Neural progenitor cell (in vitro differentiated cells): ENCODE results near the gene TRMT61A. TPM values are rescaled to one million over a fixed set of nuclear protein-coding genes. Genes with fewer than 3 reads are reported as not detected.
A peak's percentile ranks its signal among the peaks of the same experiment; 100 is the strongest.

ENCODE experiments used
- DNase-seq: peaks from one replicate; pipeline ENCODE4 v3.0.0-alpha.2; 2016; ENCODE audit warnings: low spot score
- H2AFZ ChIP-seq: fragments of 200-600 bp; sonication (generic); replicated peaks from 2 replicates; pipeline ENCODE4 v1.6.1; 2016; ENCODE audit warnings: antibody characterized with exemption
- H3F3A ChIP-seq: fragments of 200-600 bp; sonication (generic); 2 replicates; pipeline ENCODE4 v1.6.1; 2016; ENCODE audit warnings: antibody characterized with exemption, low read depth
- H3K27ac ChIP-seq: fragments of 200-600 bp; sonication (generic); 2 replicates; pipeline ENCODE4 v1.5.1; 2016; ENCODE audit warnings: mild to moderate bottlenecking
- H3K27me3 ChIP-seq: fragments of 200-600 bp; sonication (generic); 2 replicates; pipeline ENCODE4 v1.6.1; 2016; ENCODE audit warnings: mild to moderate bottlenecking, moderate library complexity
- H3K36me3 ChIP-seq: fragments of 200-600 bp; sonication (generic); 2 replicates; pipeline ENCODE4 v1.5.1; 2016
- H3K4me1 ChIP-seq: fragments of 200-600 bp; sonication (generic); 2 replicates; pipeline ENCODE4 v1.6.1; 2016; ENCODE audit warnings: mixed run types
- H3K4me2 ChIP-seq: fragments of 200-600 bp; sonication (generic); 2 replicates; pipeline ENCODE4 v1.6.1; 2016
- H3K4me3 ChIP-seq: fragments of 200-600 bp; sonication (generic); 2 replicates; pipeline ENCODE4 v1.5.1; 2016
- H3K79me2 ChIP-seq: fragments of 200-600 bp; sonication (generic); 2 replicates; pipeline ENCODE4 v1.6.1; 2016; ENCODE audit warnings: low read depth
- H3K9ac ChIP-seq: fragments of 200-600 bp; sonication (generic); 2 replicates; pipeline ENCODE4 v1.6.1; 2016
- H3K9me3 ChIP-seq: fragments of 200-600 bp; sonication (generic); 2 replicates; pipeline ENCODE4 v1.5.1; 2016; ENCODE audit warnings: low read depth
- H4K20me1 ChIP-seq: fragments of 200-600 bp; sonication (generic); 2 replicates; pipeline ENCODE4 v1.6.1; 2016; ENCODE audit warnings: low read depth
- H3K27ac Mint-ChIP-seq: 3 replicates; pipeline ENCODE4 v1.8.0; 2021; ENCODE audit warnings: mixed read lengths
- H3K27me3 Mint-ChIP-seq: 2 replicates; pipeline ENCODE4 v1.8.0; 2022; ENCODE audit warnings: low read depth, mild to moderate bottlenecking, inconsistent platforms, moderate library complexity, mixed read lengths; ENCODE audit not compliant: insufficient read depth
- H3K36me3 Mint-ChIP-seq: 3 replicates; pipeline ENCODE4 v1.8.0; 2021; ENCODE audit warnings: mixed read lengths
- H3K4me1 Mint-ChIP-seq: 3 replicates; pipeline ENCODE4 v1.8.0; 2021; ENCODE audit warnings: mixed read lengths
- H3K4me3 Mint-ChIP-seq: 3 replicates; pipeline ENCODE4 v1.8.0; 2021; ENCODE audit warnings: mild to moderate bottlenecking, moderate library complexity, mixed read lengths
- H3K9me3 Mint-ChIP-seq: 3 replicates; pipeline ENCODE4 v1.8.0; 2020; ENCODE audit warnings: mixed read lengths
- CTCF ChIP-seq: fragments of 200-600 bp; sonication (generic); IDR thresholded peaks from 2 replicates; pipeline ENCODE4 v1.5.1; 2017; ENCODE audit warnings: antibody characterized with exemption, mild to moderate bottlenecking
- EZH2 ChIP-seq: fragments of 200-600 bp; sonication (generic); IDR thresholded peaks from 2 replicates; pipeline ENCODE4 v1.6.1; 2017; ENCODE audit warnings: antibody characterized with exemption, mild to moderate bottlenecking, moderate library complexity
- EZH2phosphoT487 ChIP-seq: fragments of 200-600 bp; sonication (generic); IDR thresholded peaks from 2 replicates; pipeline ENCODE4 v1.6.1; 2017; ENCODE audit warnings: antibody characterized with exemption
- total RNA-seq: library from RNA; depleted of rRNA; stranded (reverse); fragments of >200 nt; gene quantifications from 2 replicates; pipeline ENCODE4 v1.2.3, GENCODE V29; 2015; ENCODE audit warnings: low replicate concordance

TRMT61A gene
- total RNA-seq, 1 donor from 2014 or later: 1.2 TPM

- no peak overlapping the region for H3K4me3 Mint-ChIP-seq
- Histone ChIP-seq H3K4me3 (no peak overlapping the region), H3K36me3 (peaks cover 7% of the 10 kb centered on the region), H2AFZ (no peak overlapping the region), H3K9me3 (no peaks in the 10 kb centered on the region), H3K27ac (no peak overlapping the region), H4K20me1 (no peaks in the 10 kb centered on the region), H3K27me3 (no peaks in the 10 kb centered on the region), H3K79me2 (no peaks in the 10 kb centered on the region), H3K4me1 (peaks cover 23% of the 10 kb centered on the region), H3K9ac (no peak overlapping the region), H3F3A (peaks cover 21% of the 10 kb centered on the region), H3K4me2 (no peak overlapping the region)
- no peaks in the 10 kb centered on the region for H3K9me3 Mint-ChIP-seq
- DNase-seq: no peak
- peaks cover 26% of the 10 kb centered on the region for H3K4me1 Mint-ChIP-seq
- H3K27ac Mint-ChIP-seq: peak overlapping the region; percentile 60
- H3K27me3 Mint-ChIP-seq: peaks cover 4% of the 10 kb centered on the region
- H3K36me3 Mint-ChIP-seq: peaks cover 30% of the 10 kb centered on the region
- no peak for TF ChIP-seq CTCF
- TF ChIP-seq EZH2phosphoT487: no peak
- TF ChIP-seq EZH2: no peak
Observed at GRCh38 chr14:103488071-103488470, 40.9 kb upstream of the TRMT61A start.

DNA sequence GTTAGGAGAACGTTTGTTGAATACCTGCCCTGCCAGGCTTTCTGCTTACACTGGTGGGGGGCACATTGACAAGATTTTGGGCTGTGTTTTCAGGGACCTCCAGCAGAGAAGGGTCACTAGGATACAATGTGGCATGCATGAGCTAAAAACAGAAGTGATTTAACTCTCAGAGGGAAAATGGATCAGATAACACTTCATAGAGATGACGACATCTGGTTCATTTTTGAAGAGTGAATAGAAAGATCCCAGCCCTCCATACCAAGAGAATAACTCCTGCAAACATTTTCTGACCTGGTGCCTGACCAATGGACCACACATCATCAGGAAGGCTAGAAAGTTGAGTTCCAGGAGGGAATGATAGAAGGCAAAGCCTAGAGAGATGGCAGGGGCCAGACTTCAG, 40.0 kb upstream of the TRMT61A start:
- H3K4me2 ChIP-seq: no peak overlapping the region

DNA sequence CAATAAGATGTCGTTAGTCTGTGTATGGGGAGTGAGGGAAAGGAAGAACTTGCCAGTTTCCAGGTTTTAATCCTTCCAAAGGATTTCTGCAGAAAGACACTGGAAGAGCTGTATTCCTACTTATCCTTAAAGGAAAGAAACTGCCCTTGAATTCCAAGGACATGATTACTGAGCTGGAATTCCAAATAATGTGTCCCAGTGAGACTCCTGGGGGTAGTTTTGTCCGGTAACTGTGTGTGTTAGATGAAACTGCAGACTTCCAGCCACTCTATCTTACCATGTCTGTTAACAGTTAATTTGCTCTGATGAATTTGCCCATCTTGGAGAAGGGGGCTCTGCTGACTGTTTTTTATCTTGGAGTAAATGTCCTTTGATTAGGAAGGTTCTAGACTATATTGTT, 39.4 kb upstream of the TRMT61A start:
- peaks cover 21% of the 10 kb centered on the region for H3F3A ChIP-seq
- H3K36me3 Mint-ChIP-seq: peaks cover 26% of the 10 kb centered on the region
- peaks cover 5% of the 10 kb centered on the region for H3K36me3 ChIP-seq
- H4K20me1 ChIP-seq: no peaks in the 10 kb centered on the region
- TF ChIP-seq EZH2: no peak
- no peak for TF ChIP-seq EZH2phosphoT487
- TF ChIP-seq CTCF: no peak
- H3K4me3 ChIP-seq: no peak overlapping the region
- H3K4me1 ChIP-seq: peaks cover 23% of the 10 kb centered on the region
- no peak overlapping the region for H3K9ac ChIP-seq
- H3K27ac ChIP-seq: peak overlapping the region; percentile 51
- H3K4me2 ChIP-seq: no peak overlapping the region
- H3K9me3 ChIP-seq: no peaks in the 10 kb centered on the region
- DNase-seq: no peak
- no peaks in the 10 kb centered on the region for H3K27me3 ChIP-seq
- H3K79me2 ChIP-seq: no peaks in the 10 kb centered on the region
- peak overlapping the region; percentile 18 for H3K27ac Mint-ChIP-seq
- no peaks in the 10 kb centered on the region for H3K9me3 Mint-ChIP-seq
- no peak overlapping the region for H3K4me3 Mint-ChIP-seq
- H2AFZ ChIP-seq: no peak overlapping the region
- H3K27me3 Mint-ChIP-seq: peaks cover 4% of the 10 kb centered on the region
- peaks cover 26% of the 10 kb centered on the region for H3K4me1 Mint-ChIP-seq

More for the DNA sequence above, 40.0 kb upstream of the TRMT61A start:
- peak overlapping the region; percentile 18 for H3K27ac Mint-ChIP-seq
- H3K4me3 ChIP-seq: no peak overlapping the region
- no peak overlapping the region for H3K9ac ChIP-seq
- H3K9me3 ChIP-seq: no peaks in the 10 kb centered on the region
- DNase-seq: no peak
- H3K27me3 Mint-ChIP-seq: peaks cover 4% of the 10 kb centered on the region
- H3K27me3 ChIP-seq: no peaks in the 10 kb centered on the region
- H3K4me3 Mint-ChIP-seq: peak overlapping the region; percentile 44
- H3K27ac ChIP-seq: peak overlapping the region; percentile 51
- TF ChIP-seq CTCF: no peak
- TF ChIP-seq EZH2: no peak
- no peak for TF ChIP-seq EZH2phosphoT487
- H3K36me3 ChIP-seq: peaks cover 5% of the 10 kb centered on the region
- no peaks in the 10 kb centered on the region for H3K79me2 ChIP-seq
- H2AFZ ChIP-seq: no peak overlapping the region
- H3K4me1 Mint-ChIP-seq: peaks cover 26% of the 10 kb centered on the region
- H4K20me1 ChIP-seq: no peaks in the 10 kb centered on the region
- H3K4me1 ChIP-seq: peaks cover 23% of the 10 kb centered on the region
- peaks cover 21% of the 10 kb centered on the region for H3F3A ChIP-seq
- peaks cover 26% of the 10 kb centered on the region for H3K36me3 Mint-ChIP-seq
- H3K9me3 Mint-ChIP-seq: no peaks in the 10 kb centered on the region
